NCI-H2227 (cell line): ENCODE results near the gene MPPED1.

ENCODE experiments used
- DNase-seq: peaks from one replicate; lab custom pipeline; 2025; ENCODE audit not compliant: unreplicated experiment; lab: John Stamatoyannopoulos, UW

The MPPED1 gene

DNA sequence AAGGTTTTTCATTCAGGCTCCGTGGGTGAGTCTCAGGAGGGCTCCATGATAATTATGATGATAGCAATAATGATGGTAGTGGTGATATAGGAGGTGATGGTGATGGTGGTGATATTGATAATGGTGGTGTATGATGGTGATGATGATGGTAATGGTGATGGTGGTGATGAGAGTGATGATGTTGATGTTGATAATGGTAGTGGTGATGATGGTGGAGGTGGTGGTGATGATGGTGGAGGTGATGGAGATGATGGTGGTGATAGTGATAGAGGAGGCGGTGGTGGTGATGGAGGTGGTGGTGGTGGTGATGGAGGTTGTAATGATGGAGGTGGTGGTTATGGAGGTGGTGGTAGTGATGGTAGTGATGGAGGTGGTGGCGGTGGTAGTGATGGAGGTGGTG is 79.4 kb downstream of the MPPED1 start:
- no peak for DNase-seq

DNA sequence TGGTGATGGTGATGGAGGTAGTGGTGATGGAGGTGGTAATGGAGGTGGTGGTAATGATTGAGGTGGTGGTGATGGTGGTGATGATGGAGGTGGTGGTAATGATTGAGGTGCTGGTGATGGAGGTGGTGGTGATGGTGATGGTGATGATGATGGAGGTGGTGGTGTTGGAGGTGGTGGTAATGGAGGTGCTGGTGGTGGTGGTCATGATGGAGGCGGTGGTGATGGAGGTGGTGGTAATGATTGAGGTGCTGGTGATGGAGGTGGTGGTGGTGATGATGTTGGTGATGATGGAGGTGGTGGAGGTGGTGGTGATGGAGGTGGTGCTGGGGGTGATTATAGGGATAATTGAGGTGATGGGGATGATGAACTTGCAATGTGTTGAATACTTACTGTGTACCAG is 79.9 kb downstream of the MPPED1 start:
- no peak for DNase-seq

DNA sequence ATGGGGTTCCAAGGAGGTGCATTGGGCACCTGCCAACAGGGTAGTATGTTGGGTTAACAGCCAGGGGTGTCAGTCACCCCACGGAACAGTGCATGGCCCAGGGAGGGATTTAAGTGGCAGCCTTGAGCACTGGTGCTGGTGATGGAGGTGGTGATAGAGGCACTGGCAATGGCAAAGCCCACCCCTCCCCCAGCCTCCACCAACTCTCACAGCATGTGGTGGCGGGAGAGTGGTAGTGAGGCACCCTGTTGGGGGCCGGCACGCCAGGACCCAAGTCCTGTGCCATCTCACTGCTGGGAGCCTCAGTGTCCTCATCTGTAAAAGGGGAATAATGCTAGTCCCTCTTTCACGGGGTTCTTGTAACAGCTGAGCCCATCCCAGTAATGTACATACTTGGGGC is 81.5 kb downstream of the MPPED1 start:
- no peak for DNase-seq

DNA sequence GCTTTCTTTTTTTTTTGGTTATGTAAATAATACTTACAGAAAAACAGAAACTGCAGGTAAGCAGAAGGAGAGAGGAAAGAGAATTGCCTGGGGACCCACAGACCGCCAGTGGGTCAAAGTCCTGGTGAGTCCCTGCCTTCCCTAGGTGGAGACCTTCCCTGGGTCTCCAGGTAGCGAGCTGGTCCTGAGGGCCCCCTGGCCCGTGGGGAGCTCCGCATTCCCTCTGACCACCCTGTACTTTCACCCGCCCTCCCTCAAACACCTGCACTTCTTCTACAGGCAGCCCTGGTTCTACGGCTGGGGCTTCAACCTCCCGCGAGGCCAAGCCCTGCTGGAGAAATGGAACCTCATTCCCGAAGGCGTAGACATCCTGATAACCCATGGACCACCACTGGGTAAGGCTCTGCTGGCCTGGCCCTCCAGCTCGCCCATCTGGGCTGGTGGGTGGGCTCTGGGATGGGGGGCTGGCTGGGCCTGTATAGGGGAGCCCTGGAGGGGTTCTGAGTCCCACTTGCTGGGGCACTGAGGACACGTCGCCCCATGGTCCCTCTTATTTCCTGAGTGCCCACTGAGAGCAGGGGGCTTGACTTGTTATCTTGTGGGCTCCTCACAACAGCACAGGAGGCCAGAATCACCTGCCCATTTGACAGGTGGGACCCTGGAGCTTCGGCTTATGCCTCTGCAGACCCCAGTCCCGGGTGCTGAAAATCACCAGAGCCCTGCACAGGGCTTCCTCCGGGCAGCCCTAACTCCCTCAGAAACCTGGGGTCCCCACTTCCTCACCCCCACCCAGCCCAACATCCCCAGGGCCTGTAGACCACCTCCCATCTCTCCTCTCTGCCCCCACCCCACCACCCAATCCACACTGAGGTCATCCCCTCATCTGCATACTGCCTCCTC is 86.4 kb downstream of the MPPED1 start:
- DNase-seq = no peak

DNA sequence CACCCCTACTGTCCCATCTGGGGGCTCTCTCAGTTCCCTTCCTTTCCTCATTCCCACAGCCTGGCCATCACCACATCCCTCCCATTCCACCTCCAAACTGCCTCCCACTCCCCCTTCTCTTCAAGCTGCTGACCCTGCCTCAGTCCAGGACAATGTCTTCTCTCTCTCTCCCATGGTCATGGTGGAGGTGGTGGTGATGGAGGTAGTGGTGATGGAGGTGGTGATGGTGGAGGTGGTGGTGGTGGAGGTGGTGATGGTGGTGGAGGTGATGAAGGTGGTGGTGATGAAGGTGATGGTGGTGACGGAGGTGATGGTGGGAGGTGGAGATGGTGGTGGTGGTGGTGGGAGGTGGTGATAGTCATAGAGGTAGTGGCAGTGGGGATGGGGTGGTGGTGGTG is 87.0 kb downstream of the MPPED1 start:
- DNase-seq = no peak

DNA sequence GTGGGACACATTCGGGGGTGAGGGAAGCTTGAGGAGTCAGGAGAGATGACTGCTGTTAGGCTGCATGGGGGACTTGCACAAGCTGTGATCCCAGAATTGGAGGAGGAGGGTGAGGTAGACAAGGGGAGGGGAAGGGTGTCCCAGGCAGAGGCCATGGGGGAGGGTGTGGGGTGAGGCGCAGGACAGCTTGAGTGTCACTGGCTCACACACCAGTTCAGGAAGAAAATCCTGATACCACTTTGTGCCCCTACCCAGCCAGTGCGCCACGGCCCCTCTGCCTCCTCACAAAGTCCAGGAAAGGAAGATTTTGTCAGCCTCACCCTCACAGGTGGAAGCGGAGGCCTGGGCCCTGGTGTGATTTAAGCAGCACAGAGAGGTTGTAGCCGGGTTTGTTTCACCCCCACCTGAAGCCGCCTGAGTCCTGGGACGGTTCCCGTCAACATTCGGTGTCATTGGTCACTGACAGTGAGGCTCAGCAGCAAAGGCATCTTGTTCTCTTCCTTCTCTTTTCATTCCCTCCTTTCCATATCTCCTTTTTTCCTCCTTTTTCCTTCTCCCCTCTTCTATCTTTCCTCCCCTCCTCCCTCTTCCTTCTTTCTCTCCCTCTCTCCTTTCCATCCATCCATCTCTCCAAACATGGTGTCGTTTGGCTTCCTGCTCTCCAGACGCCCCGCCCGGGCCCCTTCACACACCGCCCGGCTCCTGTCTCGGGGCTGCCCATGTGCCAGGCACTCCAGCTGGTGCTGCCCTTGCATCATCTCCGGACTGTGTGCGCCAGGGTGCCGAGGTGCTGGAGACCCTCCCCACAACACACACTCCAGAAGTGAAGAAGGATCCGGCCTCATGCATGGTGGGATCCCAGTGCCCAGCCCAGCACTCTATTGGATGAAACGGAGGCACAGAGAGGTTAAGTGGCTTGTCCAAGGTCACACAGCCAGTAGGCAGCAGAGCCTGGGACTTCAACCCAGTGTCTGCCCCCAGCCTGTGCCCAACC is 89.3 kb downstream of the MPPED1 start:
- DNase-seq = no peak

DNA sequence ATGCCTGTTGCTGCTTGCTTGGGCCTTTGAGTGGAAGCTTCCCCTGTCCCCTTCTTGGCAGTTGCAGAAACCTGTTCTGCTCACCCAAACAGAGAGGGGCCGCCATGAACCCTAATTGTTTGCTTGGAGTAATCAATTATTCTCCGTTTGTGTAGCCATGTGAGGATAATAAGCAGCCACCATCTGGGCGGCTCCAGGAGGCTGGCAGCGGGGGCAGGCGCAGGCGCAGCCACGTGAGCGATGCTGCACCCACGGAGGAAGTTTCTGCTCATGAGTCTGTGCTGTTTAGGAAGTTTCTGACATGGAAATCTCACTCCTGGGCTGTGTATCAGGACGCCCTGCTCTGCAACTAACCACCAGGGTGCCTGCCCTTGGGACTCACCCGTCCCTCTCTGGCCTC is 90.1 kb downstream of the MPPED1 start:
- DNase-seq = no peak

DNA sequence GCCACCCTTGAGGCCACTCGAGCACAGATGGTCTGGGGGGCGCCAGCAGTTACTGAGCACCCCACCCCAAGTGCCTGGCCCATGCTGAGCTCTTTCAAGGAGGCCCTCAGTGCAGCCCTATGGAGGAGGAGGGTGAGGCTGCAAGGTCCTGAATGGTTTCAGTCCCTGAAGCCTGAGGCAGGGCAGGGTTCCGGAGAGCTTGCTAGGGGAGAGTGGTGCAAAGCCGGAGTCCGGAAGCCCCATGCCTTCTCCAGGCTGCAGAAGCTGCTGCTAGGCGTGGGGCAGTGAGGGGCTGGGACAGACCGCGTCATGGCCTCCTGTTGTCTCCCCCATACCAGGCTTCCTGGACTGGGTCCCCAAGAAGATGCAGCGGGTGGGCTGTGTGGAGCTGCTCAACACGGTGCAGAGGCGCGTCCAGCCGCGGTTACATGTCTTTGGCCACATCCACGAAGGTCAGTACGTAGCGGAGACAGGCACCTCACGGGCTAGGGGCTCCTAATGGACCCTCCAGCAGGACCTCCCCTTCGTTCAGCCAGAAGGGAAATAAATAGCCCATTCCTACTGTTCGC is 90.6 kb downstream of the MPPED1 start:
- no peak for DNase-seq

DNA sequence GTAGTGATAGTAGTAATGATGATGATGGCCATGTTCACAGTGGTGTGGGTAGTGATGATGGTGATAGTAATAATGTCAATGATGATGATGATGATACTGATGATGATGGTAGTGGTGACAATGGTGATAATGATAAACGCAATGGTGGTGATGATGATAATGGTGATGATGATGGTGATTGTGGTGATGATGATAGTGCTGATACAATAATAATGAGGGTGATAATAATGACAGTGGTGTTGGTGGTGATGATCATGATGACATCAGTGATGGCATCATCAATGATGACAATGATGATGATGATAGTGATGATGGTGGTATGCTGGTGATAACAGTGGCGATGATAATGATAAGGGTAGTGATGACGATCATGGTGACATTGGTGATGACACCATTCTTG is 92.3 kb downstream of the MPPED1 start:
- no peak for DNase-seq

DNA sequence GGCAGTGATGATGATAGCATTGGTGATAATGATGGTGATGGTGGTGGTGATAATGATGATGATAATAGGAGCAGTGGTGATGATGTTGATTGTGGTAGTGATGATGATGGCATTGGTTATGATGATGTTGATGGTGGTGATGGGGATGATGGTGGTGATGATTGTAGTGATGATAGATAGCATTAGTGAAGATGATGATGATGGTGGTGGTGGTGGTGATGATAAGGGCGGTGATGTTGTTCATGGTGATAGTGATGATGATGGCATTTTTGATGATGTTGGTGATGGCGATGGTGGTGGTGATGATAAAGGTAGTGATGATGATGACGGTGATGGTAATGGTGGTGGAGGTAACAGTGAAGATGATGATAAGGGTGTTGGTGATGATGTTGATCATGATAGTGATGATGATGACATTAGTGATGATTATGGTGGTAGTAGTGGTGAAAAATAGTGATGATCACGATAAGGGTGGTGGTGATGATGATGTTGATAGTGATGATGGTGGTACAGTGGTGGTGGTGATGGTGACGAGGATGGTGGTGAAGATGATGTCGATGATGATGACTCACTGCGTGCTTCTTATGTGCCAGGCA is 93.0 kb downstream of the MPPED1 start:
- no peak for DNase-seq

DNA sequence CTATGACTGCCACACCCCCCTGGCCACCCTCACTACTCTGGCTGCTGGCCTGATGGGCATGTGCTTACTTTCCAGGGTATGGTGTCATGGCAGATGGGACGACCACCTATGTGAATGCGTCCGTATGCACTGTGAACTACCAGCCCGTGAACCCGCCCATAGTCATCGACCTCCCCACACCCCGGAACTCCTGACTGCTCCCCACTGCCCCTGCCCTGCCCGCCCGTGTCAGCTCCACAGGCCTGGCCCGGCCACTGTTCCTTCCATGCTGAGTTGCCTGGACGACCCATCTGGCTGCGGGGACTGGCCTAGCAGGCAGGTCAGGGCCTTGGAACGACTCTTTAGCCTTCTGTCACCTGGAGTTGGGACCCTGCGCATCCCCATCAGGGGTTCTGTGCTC is 93.6 kb downstream of the MPPED1 start:
- no peak for DNase-seq

DNA sequence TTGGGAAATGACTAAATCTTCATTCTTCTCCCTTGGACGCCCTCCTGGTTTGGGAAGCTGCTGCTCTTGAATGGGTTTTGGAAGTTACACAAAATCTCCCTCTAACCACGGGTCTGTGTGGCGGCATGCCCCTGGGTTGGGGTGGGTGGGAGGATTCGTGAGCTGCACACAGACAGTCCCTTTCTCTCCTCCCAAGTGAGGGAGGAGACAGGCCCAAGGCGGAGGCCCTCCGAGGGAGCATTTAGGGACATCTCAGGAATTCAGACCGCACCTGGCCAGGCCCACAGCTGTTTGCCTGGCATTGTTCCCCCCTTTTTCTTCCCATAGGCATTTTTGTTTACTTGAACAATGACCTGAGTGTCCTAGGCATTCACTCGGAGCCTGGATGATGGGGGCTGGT is 94.1 kb downstream of the MPPED1 start:
- no peak for DNase-seq

DNA sequence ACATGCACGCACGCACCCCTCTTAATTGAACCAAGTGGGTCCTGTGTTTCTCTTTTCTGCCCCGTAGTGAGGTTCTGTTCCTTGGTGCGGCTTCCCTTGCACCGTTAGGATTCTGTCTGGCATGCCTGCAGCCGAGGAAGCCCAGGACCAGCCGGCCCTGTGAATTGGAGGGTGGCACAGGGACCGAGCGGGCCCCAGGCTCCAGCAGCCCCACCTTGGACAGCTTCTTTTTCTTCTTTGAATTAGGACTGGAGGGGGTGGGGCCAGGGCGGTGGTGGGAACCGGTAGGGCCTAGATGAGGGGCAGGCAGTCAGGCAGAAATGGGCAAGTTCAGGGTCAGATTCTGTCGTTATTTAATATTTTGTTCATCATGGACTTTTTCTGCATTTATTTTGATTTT is 94.7 kb downstream of the MPPED1 start:
- DNase-seq = no peak

DNA sequence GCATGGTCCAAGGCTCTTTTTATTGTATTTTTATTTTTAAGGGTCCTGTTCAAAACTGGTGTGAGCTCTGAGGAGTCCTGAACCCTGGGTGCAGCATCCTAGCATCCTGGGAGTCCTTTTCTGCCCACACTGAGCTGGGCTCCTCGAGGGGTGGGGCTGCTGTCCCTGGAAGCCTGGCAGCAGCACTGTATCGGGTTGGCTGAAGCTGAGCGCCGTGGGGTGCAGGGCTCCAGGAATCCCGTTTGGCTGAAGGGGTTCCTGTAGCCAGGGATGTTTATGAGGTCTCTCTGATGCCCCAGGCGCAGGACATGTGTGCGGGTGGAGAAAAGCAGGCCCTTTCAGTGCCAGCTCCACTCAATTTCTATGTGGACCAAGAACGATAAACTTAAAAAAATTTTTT is 95.4 kb downstream of the MPPED1 start:
- no peak for DNase-seq

DNA sequence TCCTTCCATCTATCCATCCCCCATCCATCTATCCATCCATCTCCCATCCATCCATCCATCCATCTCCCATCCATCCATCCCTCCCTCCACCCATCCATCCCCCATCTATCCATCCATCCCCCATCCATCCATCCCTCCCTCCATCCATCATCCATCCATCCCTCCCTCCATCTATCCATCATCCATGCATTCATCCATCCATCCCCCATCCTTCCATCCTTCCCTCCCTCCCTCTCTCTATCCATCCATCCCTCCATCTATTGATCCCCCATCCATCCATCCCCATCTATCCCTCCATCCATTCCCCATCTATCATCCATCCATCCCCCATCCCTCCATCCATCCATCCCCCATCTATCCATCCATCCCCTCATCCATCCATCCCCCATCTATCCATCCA is 96.7 kb downstream of the MPPED1 start:
- DNase-seq = no peak

DNA sequence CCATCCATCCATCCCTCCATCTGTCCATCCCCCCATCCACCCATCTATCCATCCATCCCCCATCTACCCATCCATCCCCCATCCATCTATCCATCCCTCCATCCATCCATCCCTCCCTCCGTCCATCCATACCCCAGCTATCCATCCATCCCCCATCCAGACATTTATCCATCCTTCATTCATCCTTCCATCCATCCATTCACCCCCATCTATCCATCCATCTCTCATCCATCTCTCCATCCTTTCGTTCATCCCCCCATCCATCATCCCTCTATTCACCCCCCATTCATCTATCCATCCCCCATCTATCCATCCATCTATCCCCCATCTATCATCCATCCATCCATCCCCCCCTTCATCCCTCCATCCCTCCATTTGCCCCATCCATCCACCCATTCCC is 97.5 kb downstream of the MPPED1 start:
- no peak for DNase-seq

DNA sequence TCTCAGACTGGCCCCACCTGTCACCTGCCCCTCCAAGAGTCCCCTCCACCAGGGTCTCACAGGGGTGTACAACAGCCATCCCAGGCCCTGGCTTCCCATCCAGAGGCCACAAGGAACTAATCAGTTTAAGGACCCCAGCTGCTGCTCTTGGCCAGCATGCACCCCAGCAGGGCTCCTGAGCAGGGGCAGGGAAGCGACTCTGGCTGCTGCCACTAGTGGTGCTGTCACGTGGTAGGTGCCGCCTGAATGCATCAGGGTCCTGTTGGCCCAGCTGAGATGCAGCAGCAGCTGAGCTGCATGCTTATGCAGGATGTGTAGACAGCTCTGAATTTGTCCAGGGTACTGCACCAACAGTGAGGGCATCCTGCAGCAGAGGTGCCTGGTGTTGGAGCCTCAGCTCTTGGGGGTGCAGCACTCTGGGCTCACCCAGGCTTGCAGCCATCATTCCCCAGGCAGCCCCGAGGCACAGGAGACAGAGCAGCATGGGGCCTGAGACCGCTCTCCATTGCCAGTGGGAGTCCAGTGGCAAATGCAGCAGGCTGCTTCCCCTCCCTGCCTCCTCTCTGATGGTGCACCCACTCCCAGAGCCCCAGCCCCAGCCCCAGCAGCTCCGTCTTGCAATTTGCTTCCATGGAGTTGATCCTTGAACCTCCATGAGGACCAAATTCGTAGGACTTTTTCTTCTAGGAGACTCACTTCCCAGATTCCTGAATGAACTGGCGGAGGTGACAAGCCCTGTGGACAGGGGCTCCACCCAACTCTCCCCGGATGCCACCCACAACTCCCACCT is 98.7 kb downstream of the MPPED1 start:
- no peak for DNase-seq

DNA sequence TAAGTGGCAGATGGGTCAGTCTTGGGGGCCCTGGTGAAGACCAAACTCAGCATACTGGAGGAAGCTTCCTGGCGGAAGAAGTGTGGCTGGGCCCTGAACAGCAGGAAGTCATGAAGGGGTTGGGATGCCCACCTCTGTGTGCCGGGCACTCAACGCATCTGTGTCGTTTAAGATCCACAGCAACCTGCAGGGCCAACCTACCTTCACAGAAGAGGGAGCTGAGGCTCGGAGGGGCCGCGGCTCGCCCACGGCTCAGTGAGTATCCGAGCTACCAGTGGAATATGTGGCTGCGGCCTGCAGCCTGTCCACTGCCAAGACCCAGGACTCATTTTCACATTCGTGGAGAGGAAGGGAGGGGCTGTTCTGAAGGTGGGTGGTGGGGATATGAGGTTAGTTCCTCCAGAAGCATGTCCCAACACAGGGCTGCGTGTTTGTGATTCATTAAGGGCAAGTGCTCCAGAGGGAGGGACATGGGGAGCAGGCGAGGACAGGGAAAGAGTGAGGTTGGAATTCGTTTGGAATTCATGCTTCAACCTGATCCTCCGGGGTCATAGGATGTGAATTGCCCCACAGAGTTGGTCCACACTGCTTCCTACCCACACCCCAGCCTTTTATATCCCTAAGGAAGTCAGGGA is 99.6 kb downstream of the MPPED1 start:
- no peak for DNase-seq

DNA sequence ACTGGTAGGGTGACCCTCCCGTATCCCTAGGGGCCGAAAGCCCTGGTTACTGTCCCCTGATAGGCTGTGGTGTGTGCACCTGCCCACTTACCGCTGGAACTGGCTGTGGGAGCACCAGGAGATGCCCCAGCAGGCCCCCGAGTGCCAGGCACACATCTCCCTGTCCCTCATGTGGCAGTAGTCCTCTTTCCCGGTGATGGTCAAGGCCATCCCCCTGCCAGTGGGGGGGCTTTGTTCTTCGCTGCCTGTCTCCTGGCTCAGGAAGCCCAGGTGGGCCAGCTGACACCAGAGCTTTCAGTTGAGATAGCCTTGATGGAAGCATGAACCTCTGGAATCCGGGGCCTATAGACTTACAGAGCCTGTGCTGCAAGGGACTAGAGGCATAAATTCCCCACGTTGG is 100.5 kb downstream of the MPPED1 start:
- DNase-seq = no peak
